HG03521 (cell line): Measurements from ENCODE around the gene CEP164.
"Not testable (repeated sequence)": the region's sequence is repeated elsewhere in the genome, so short reads cannot be mapped to it uniquely, and the experiment has no call there.

Experiments
- ATAC-seq: cut with Tn5 transposase; IDR thresholded peaks from one replicate; pipeline ENCODE4 v1.9.1; 2021; ENCODE audit warnings: mild to moderate bottlenecking, moderate library complexity; ENCODE audit not compliant: unreplicated experiment

CEP164 gene

GRCh38 chr11:117392001-117392690 lies 64.5 kb downstream of the CEP164 start:
- ATAC-seq: no peak

- ATAC-seq: no peak
These were observed 65.3 kb downstream of the CEP164 start for GRCh38 chr11:117392979-117393378.

- ATAC-seq: no peak
These were observed 66.7 kb downstream of the CEP164 start for GRCh38 chr11:117394221-117394925.

- no peak for ATAC-seq
These were observed 67.8 kb downstream of the CEP164 start for GRCh38 chr11:117395476-117395875.

GRCh38 chr11:117396970-117397369 lies 69.3 kb downstream of the CEP164 start:
- ATAC-seq: no peak

- not testable (repeated sequence) for ATAC-seq
These were observed 71.0 kb downstream of the CEP164 start for GRCh38 chr11:117398618-117399017.

- ATAC-seq: not testable (repeated sequence)
These were observed 71.6 kb downstream of the CEP164 start for GRCh38 chr11:117399100-117399840.

- ATAC-seq: not testable (repeated sequence)
These were observed 78.2 kb downstream of the CEP164 start for GRCh38 chr11:117405898-117406297.

- ATAC-seq: no peak
These were observed 79.4 kb downstream of the CEP164 start for GRCh38 chr11:117407016-117407415.

- ATAC-seq: no peak
These were observed 80.7 kb downstream of the CEP164 start for GRCh38 chr11:117408356-117408755.

- no peak for ATAC-seq
These were observed 81.9 kb downstream of the CEP164 start for GRCh38 chr11:117409511-117409910.

- ATAC-seq: no peak
These were observed 82.6 kb downstream of the CEP164 start for GRCh38 chr11:117410238-117410637.

GRCh38 chr11:117410861-117411710 lies 83.4 kb downstream of the CEP164 start:
- no peak for ATAC-seq

- ATAC-seq: no peak
These were observed 84.1 kb downstream of the CEP164 start for GRCh38 chr11:117411736-117412135.

- ATAC-seq: no peak
These were observed 84.5 kb downstream of the CEP164 start for GRCh38 chr11:117412176-117412575.

GRCh38 chr11:117412653-117413275 lies 85.1 kb downstream of the CEP164 start:
- no peak for ATAC-seq

- ATAC-seq: no peak
These were observed 86.0 kb downstream of the CEP164 start for GRCh38 chr11:117413616-117414015.

GRCh38 chr11:117414724-117415123 lies 87.1 kb downstream of the CEP164 start:
- ATAC-seq: no peak

- ATAC-seq: no peak
These were observed 87.8 kb downstream of the CEP164 start for GRCh38 chr11:117415358-117415896.

- ATAC-seq: no peak
These were observed 89.7 kb downstream of the CEP164 start for GRCh38 chr11:117417342-117417741.
